Right cardiac atrium (tissue), 5 donors: ENCODE data around the gene TEX10. TPM values are rescaled to one million over a fixed set of nuclear protein-coding genes. Genes with fewer than 3 reads are reported as not detected.

Experiments
- polyA plus RNA-seq: library from polyadenylated mRNA; stranded (reverse); fragments of 200-250 nt; gene quantifications from one replicate; pipeline ENCODE4 v1.2.3, GENCODE V29; 2013
- total RNA-seq, 4 donors: library from RNA; stranded (reverse); fragmentation: NEBNext Ultra II Directional; extraction: Animal tissue kit (Norgen Biotek cat#: 25700); gene quantifications; one replicate each; pipeline ENCODE4 v1.2.1, GENCODE V29; 2021
- donor health status: healthy with polysubstance abuse.
- donor health status: DM: no; HTN: yes; CAD: no.
- donor health status: DM: no; HTN: no; CAD: no.
- donor health status: DM: no; HTN: yes; CAD: no; lungs with severe emphysema.
- donor health status: DM: yes; HTN: yes; CAD: no.

Gene TEX10
- total and polyA plus RNA-seq, 5 donors = 4.4 to 10.4 (median 8.7) TPM

Other genes with a start within 250 kb of the TEX10 start
- 10 to 100 TPM; 19.7 to 26.7 (median 21.8) TPM for gene MSANTD3, start 74.2 kb upstream of the TEX10 start, total RNA-seq
- 19.7 TPM for gene MSANTD3, start 74.2 kb upstream of the TEX10 start, polyA plus RNA-seq
- gene TMEFF1, start 120.2 kb upstream of the TEX10 start, total RNA-seq = under 1 TPM in 2 of 4 donors, not detected in 2; 0.15 to 0.34 TPM
- 0.02 TPM for gene TMEFF1, start 120.2 kb upstream of the TEX10 start, polyA plus RNA-seq
- 10 to 100 TPM; 22.7 to 60.2 (median 48.0) TPM for gene CAVIN4, start 225.1 kb upstream of the TEX10 start, total RNA-seq
- 14.9 TPM for gene CAVIN4, start 225.1 kb upstream of the TEX10 start, polyA plus RNA-seq